GM20431 (cell line): ENCODE results near the gene BCL6B.

Experiments
- in situ Hi-C: fragments of 300-500 bp; cut with MseI, MboI; formaldehyde crosslinking; loops from one replicate; pipeline ENCODE4 v1.15.0; 2020; ENCODE audit warnings: low sequenced_read_pairs; ENCODE audit not compliant: unreplicated experiment

The BCL6B gene

DNA sequence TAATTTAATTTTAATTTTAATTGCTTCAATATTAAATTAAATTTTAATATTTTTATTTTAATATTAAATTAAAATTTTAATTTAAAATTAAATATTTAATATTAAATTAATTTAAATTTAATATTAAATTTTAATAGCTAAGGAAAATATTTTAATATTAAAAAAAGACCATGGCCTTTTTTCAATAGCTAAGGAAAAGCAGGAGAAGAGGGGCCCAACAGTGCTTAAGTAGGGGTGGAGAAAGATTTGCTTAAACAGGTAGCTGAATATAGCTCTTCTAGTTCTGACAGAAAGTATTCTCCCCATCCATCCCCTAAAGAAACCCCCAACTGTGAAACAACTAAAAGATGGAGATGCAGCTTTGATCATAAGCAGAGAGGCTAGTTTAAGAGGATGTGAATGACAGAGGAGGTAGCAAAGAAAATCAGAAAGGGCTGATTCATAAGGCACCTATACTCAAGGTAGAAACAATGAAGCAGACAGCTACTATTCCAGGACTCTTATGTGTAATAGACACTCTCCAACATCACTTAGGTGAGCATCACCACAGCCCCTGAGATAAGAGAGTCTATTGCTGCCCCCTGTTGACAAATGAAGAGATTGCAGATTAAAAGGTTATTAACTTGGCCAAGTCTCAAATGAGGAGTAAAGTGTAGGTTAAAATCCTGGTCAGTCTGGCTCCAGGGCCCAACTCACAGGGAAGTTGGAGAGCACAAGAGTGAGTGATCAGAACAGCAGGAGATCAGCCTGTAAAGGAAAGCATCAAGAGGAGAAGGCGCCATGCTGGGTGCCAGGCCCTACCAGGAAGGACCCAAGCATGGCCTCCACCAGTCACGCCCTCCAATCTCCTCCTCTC, 18.2 kb upstream of the BCL6B start:
- in situ Hi-C loops, result loop anchor here (10.0 to 25.0 kb wide), 2 partner anchors 90 to 342 kb away; partner anchors contain the start of genes C17orf100 and MED31

- in situ Hi-C loops, result loop anchor here (10.0 to 25.0 kb wide), 2 partner anchors 91 to 343 kb away; partner anchors contain the start of genes C17orf100 and MED31
Measured at GRCh38 chr17:7005716-7006115, 17.1 kb upstream of the BCL6B start.

DNA sequence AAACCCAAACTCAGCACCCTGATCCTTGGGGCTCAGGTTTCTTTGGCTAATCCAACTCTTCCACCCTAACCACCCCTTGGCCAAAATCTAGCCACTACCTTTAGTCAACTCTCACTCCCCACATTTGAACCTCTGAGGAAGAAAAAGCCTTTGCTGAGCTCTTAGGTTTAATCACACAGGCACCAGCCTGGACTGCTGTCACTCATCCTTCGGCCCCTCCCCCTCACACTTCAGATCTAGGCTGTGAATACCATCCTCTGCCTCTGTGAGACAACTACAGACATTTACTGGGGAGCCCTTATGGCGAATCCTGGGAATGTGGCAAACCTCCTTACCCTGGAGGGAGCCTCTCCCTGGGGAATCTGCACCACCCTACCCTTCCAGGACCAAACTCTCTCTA, 15.7 kb upstream of the BCL6B start:
- in situ Hi-C loops, result loop anchor here (10.0 to 25.0 kb wide), 2 partner anchors 92 to 345 kb away; partner anchors contain the start of genes C17orf100 and MED31

GRCh38 chr17:7010523-7010922, 12.3 kb upstream of the BCL6B start:
- in situ Hi-C loops, result loop anchor here (25.0 kb wide), 1 partner anchor 348 kb away; the partner anchor contains the start of genes C17orf100 and MED31

- in situ Hi-C loops, result loop anchor here (25.0 kb wide), 1 partner anchor 349 kb away; the partner anchor contains the start of genes C17orf100 and MED31
Measured at GRCh38 chr17:7011415-7011814, 11.4 kb upstream of the BCL6B start.

DNA sequence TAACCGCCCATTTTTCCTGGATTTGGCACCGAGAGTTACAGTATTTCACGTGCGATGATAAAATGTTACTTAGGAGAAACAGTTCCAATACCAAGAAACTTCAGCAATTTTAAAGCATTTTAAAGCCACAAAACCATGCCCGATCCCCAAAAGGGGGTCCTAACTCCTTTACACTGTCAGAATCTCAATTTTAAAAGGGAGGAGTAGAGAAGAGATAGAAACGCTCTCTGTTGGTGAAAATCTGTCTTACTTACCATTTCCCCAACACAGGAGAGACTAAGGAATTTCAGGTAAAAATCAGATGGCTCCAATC, 11.0 kb upstream of the BCL6B start:
- in situ Hi-C loops, result loop anchor here (25.0 kb wide), 1 partner anchor 350 kb away; the partner anchor contains the start of genes C17orf100 and MED31

DNA sequence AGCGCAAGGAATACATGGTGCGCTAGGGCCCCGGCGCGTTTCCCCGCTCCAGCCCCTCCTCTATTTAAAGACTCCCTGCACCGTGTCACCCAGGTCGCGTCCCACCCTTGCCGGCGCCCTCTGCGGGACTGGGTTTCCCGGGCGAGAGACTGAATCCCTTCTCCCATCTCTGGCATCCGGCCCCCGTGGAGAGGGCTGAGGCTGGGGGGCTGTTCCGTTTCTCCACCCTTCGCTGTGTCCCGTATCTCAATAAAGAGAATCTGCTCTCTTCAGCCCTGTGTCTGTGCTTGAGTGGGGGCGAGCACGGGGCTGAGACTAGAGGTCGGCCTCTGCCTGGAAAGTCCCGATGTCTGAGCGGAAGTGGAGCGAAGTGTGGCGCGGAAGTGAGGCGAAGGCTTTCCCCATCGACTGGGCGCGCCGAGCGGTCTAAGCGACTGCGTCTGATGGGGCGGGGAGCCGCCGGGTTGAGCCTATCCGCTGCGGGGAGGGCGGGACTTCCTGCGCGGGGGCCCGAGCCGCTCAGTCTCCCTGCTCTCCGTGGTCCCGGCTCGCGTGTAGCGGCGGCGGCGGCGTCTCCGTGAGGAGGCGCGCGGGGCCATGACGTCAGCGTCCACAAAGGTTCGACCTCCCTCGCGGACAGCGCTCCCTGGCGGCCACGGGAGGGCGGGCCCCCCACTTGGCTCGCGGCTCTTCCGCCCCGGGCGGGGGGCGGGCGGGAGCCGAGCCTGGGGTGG, 8.4 kb upstream of the BCL6B start:
- in situ Hi-C loops, result loop anchor here (25.0 kb wide), 1 partner anchor 352 kb away; the partner anchor contains the start of genes C17orf100 and MED31

GRCh38 chr17:7014995-7015958, 7.6 kb upstream of the BCL6B start:
- in situ Hi-C loops, result loop anchor here (25.0 kb wide), 1 partner anchor 353 kb away; the partner anchor contains the start of genes C17orf100 and MED31

GRCh38 chr17:7016418-7016817, 6.4 kb upstream of the BCL6B start:
- in situ Hi-C loops, result loop anchor here (25.0 kb wide), 1 partner anchor 354 kb away; the partner anchor contains the start of genes C17orf100 and MED31

GRCh38 chr17:7016886-7017826, 5.7 kb upstream of the BCL6B start:
- in situ Hi-C loops, result loop anchor here (25.0 kb wide), 1 partner anchor 355 kb away; the partner anchor contains the start of genes C17orf100 and MED31

GRCh38 chr17:7017827-7018200, 5.0 kb upstream of the BCL6B start:
- in situ Hi-C loops, result loop anchor here (25.0 kb wide), 1 partner anchor 356 kb away; the partner anchor contains the start of genes C17orf100 and MED31

DNA sequence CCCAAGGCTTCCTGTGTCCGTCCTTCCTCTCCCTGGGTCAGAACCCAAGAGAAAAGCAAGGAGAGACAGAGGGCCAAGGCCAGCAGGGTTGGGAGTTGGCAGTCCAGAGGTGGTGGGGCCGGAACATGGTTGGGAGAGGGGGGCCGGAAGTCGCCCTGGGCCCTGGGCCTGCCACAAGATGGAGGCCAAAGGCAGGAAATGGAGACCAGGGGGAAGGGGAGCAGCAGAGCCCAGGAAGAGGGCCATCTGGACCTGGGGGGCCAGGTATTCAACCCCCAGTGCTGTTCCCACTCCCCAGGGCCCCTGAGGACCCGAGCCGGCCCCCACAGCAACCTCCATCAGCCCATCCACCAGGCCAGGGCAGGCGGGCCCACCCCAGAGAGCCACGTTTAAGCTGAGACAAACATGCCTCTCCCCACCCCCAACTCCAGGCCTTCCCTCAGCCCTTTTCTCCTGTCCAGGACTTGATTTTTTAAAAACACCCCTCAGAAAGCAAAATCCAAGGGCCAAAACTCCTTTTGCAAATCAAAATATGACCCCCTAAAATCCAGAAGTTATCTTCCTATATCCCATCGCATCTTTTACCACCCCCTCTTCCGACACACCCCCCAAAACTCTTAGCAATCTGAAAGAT, 4.4 kb upstream of the BCL6B start:
- in situ Hi-C loops, result loop anchor here (25.0 kb wide), 1 partner anchor 356 kb away; the partner anchor contains the start of genes C17orf100 and MED31

GRCh38 chr17:7019367-7019766, 3.5 kb upstream of the BCL6B start:
- in situ Hi-C loops, result loop anchor here (25.0 kb wide), 1 partner anchor 357 kb away; the partner anchor contains the start of genes C17orf100 and MED31

DNA sequence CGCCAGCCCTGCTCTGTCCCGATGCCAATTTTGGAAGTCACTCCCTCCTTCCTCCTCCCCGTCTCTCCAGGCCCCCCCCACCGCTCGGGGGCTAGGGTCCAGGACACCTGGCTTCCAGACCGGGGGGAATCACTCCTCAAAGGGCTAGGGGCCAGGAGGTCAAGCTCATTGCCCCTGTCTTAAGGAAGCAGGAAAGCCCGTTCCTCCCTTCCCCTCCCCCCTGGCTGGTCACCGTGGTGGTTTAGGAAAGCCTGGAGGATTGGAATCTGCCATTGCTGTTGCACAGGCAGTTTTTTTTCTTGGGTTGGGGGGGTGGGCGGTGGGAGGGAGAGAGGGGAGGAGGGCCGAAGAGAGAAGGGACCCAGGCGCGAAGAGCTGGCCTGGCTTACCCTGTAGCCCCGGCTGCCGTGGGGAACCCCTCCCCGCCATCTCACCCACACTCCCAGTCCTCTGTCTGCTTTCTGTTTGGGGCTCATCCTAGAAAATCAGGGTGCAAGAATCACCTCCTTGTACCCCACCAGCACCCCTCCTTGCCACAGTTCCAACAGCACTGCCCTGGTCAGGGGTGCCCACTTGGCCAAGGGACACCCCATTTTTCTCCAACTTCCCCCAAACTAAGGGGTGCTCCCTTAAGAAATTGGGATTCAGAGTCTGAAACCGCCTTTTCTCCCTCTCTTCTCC, 2.9 kb upstream of the BCL6B start:
- in situ Hi-C loops, result loop anchor here (25.0 kb wide), 1 partner anchor 358 kb away; the partner anchor contains the start of genes C17orf100 and MED31

DNA sequence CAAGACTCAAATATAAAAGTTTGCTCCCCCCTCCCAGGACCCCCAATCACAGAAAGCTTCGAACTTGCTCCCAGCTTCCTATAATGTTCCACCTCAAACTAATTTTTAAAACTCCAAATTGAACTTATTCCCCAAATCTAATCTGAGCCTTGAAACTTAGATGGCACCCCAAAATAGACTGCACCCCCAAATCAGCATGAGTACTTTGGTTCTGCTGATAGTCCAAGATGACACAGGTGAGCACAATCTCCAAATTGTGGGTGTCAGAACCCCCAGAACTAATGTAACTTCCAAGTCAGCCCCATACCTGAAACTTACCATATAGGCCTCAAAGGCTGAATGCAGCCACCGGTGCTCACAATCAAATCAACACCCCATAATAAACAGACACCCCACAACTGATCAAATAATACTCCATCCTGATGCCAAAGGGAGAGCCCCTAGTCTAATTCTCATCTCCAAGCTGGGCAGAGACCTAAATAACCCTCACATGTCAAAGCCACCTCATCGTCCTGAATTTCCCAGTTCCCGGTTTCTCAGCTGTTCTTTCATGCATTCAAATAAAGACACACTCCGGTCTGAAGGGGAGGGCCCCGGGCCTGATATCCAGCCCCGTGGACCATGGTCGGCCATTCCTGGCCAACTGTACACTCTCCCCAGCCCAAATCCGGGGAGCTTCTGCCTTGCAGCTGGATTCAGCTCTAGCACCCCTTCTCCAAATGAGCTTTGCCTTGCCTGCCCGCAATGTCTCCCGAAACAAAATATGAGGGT, 1.8 kb upstream of the BCL6B start:
- in situ Hi-C loops, result loop anchor here (25.0 kb wide), 1 partner anchor 359 kb away; the partner anchor contains the start of genes C17orf100 and MED31
